K562 (cell line): ENCODE measurements around the gene CYS1. TPM values are rescaled to one million over a fixed set of nuclear protein-coding genes. Genes with fewer than 3 reads are reported as not detected.

Source experiments
- ATF7 ChIP-seq: fragments of 450-650 bp; IDR thresholded peaks from 2 replicates; pipeline ENCODE4 v1.7.1; 2014; ENCODE audit warnings: mild to moderate bottlenecking, moderate library complexity
- E2F3 ChIP-seq: fragments of 250-450 bp; sonication (Bioruptor Pico); IDR thresholded peaks from 2 replicates; pipeline ENCODE4 v1.4.0; 2020; ENCODE audit warnings: mild to moderate bottlenecking
- GABPB1 ChIP-seq: sonication (generic); formaldehyde crosslinking; IDR thresholded peaks from 2 replicates; pipeline ENCODE4 v1.8.0; 2022; ENCODE audit warnings: mild to moderate bottlenecking, missing genetic modification reagents
- GATAD2A ChIP-seq: fragments of 450-650 bp; IDR thresholded peaks from 2 replicates; pipeline ENCODE4 v1.6.1; 2017
- HDAC2 ChIP-seq: fragments of 450-650 bp; IDR thresholded peaks from 2 replicates; pipeline ENCODE4 v1.6.1; 2016; ENCODE audit warnings: mild to moderate bottlenecking
- JUND ChIP-seq, 2 experiments: IDR thresholded peaks; 2 replicates in 1 of 2; 3 replicates in 1 of 2; pipeline ENCODE4 v1.6.1; 2011; ENCODE audit warnings: borderline replicate concordance in 2 of 2, low read depth in 2 of 2, low read length in 2 of 2, improper control_type of control experiment in 1 of 2, missing biosample characterization in 1 of 2, missing genetic modification characterization in 1 of 2, missing genetic modification reagents in 1 of 2
- KLF1 ChIP-seq: fragments of 450-650 bp; IDR thresholded peaks from 2 replicates; pipeline ENCODE4 v1.6.1; 2016; ENCODE audit warnings: missing genetic modification characterization, missing compliant biosample characterization
- L3MBTL2 ChIP-seq: fragments of 450-650 bp; IDR thresholded peaks from 2 replicates; pipeline ENCODE4 v1.6.1; 2016; ENCODE audit warnings: mild to moderate bottlenecking, moderate library complexity
- MYNN ChIP-seq, 2 experiments: sonication (generic); formaldehyde crosslinking in 1 of 2; IDR thresholded peaks; 2 replicates each; pipeline versions ENCODE4 v1.5.0 to v1.6.1; 2016 to 2020; ENCODE audit warnings: antibody characterized with exemption in 1 of 2, missing genetic modification reagents in 1 of 2
- RERE ChIP-seq: sonication (generic); formaldehyde crosslinking; IDR thresholded peaks from 2 replicates; pipeline ENCODE4 v1.8.0; 2023; ENCODE audit warnings: missing genetic modification reagents, mild to moderate bottlenecking, borderline replicate concordance
- SMAD4 ChIP-seq: fragments of 250-450 bp; sonication (Bioruptor Pico); conservative IDR thresholded peaks from 2 replicates; pipeline ENCODE4 v1.8.0; 2021; ENCODE audit warnings: inconsistent platforms, mild to moderate bottlenecking, moderate library complexity
- SOX6 ChIP-seq: fragments of 450-650 bp; IDR thresholded peaks from 2 replicates; pipeline ENCODE4 v1.6.1; 2014; ENCODE audit warnings: mild to moderate bottlenecking
- TAF1 ChIP-seq: IDR thresholded peaks from 2 replicates; pipeline ENCODE4 v1.6.1; 2011; ENCODE audit warnings: mild to moderate bottlenecking, low read length, moderate library complexity; ENCODE audit not compliant: insufficient read depth, control insufficient read depth, severe bottlenecking; ENCODE audit errors: extremely low read depth
- TAL1 ChIP-seq: fragments of 450-650 bp; IDR thresholded peaks from 2 replicates; pipeline ENCODE4 v1.6.1; 2016; ENCODE audit warnings: mild to moderate bottlenecking
- TBL1XR1 ChIP-seq, 2 experiments: IDR thresholded peaks; 2 replicates each; pipeline ENCODE4 v1.6.1; 2012; ENCODE audit warnings: improper control_type of control experiment in 2 of 2, low read length in 2 of 2, mild to moderate bottlenecking in 1 of 2
- TCF7L2 ChIP-seq: fragments of 150-350 bp; IDR thresholded peaks from 2 replicates; pipeline ENCODE4 v1.6.1; 2016; ENCODE audit warnings: low read depth, mild to moderate bottlenecking, low read length, moderate library complexity
- TFAP4 ChIP-seq: sonication (generic); formaldehyde crosslinking; IDR thresholded peaks from 2 replicates; pipeline ENCODE4 v1.8.0; 2022; ENCODE audit warnings: missing genetic modification reagents, mild to moderate bottlenecking, moderate library complexity, borderline replicate concordance
- ZFX ChIP-seq: sonication (generic); formaldehyde crosslinking; IDR thresholded peaks from 2 replicates; pipeline ENCODE4 v1.8.0; 2022; ENCODE audit warnings: mild to moderate bottlenecking, missing genetic modification reagents, moderate library complexity
- ZNF766 ChIP-seq: fragments of 200-800 bp; sonication (Bioruptor generic); conservative IDR thresholded peaks from 2 replicates; pipeline ENCODE4 v1.6.1; 2016; ENCODE audit warnings: missing genetic modification characterization, missing compliant biosample characterization
- polyA plus RNA-seq, 8 experiments: library from polyadenylated mRNA; depleted of rRNA in 4 of 8; stranded (reverse) in 5 of 8; unstranded in 3 of 8; fragments of >200 nt; fragmentation: Nextera tagmentation in 2 of 8; fragmentation: Illumina TruSeq in 1 of 8; extraction: Ambion mirVana in 2 of 8; extraction: Trizol in 1 of 8; gene quantifications; 2 replicates each; pipeline versions ENCODE4 v1.2.1 to v1.2.3, GENCODE V29; 2011 to 2014; ENCODE audit warnings: inconsistent platforms in 1 of 8, missing spikeins in 1 of 8
- total RNA-seq, 7 experiments: library from RNA; depleted of rRNA in 6 of 7; stranded (reverse); fragments of >200 nt in 6 of 7; fragmentation: Illumina TruSeq in 2 of 7; extraction: Trizol in 2 of 7; gene quantifications; 2 replicates each; pipeline versions ENCODE4 v1.2.1 to v1.2.3, GENCODE V29; 2011 to 2021; ENCODE audit warnings: low replicate concordance in 1 of 7
- TF ChIP-seq, protein P1 (sequence below): sonication (generic); formaldehyde crosslinking; IDR thresholded peaks from 2 replicates; pipeline ENCODE4 v1.9.0; 2022; ENCODE audit warnings: mild to moderate bottlenecking, missing genetic modification reagents

CYS1 gene
- total and polyA plus RNA-seq, 9 of the 15 experiments (the other 6 are each of a cell fraction or from before 2014, with no cell fraction given), result 0.11 to 0.13 TPM; not detected in 7

DNA sequence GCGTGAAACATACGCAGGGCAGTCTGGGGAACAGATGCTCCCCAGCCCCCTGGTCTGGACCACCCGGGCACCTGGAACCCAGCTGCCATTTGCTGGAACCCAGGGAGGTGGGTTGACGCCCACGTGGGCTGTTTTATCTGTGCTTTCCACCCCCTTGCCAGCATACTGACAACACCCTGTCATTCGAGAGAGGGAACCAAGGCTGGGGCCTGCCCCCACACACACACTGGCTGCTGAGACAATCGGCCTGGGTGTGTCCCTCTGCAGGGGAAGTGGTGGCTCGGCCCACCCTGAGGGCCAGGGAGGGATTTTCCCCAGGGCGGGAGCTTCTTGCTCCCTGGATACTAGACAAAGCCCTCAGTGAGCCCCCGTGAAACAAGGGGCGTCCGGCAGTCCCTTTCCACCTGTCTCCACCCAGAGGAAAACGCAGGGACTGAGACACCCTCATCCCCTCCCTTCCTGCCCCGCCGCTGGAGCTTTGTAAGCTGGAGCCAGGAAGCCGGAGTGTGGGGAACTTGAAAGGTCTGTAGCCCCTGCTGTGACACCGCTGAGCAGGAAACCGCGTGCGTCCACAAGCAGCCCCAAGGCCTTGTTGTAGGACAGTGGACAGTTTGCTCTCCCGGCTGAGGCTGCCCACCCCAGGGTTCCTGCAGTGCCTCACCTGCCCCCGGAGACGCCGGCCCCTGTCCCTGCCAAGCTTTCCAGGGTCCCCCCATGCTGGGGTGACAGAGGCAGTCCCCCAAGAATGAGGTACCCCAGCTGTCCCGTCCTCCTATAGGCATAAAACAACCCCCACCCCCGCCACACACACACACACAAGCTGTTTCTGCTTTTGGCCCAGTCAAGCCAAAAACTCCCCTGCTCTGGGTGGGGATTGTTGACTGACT, 51.0 kb downstream of the CYS1 start (continued):
- TF ChIP-seq HDAC2 (0 out of 2 replicates have a peak, but pooled peaks have one; percentile 22), SOX6 (peak; percentile 66; the same call in 1 of the 2 replicates), E2F3 (no peak), TBL1XR1 (IDR thresholded peaks at IDR 0.05; ENCODE audit: low read length in 2 of 2) (peak in 1 of 2 experiments; percentile 36; a peak in 1 of 4 replicates), L3MBTL2 (peak; percentile 72), TFAP4 (peak; percentile 75; the same call in 1 of the 2 replicates), GATAD2A (0 out of 2 replicates have a peak, but pooled peaks have one; percentile 58), ATF7 (peak; percentile 67; the same call in 1 of the 2 replicates), ZNF766 (CRISPR knock-in tag) (0 out of 2 replicates have a peak, but pooled peaks have one; percentile 7), JUND (IDR thresholded peaks at IDR 0.05; ENCODE audit: borderline replicate concordance, low read depth, low read length) (peak; percentile 65; the same call in 1 of the 2 replicates), JUND (tag; IDR thresholded peaks at IDR 0.05; ENCODE audit: borderline replicate concordance, low read depth, low read length) (peak; percentile 28; the same call in 1 of the 3 replicates), TCF7L2 (no peak), TAF1 (peak; percentile 69), TAL1 (peak; percentile 36; the same call in 1 of the 2 replicates), RERE (CRISPR knock-in tag) (no peak), MYNN (IDR thresholded peaks at IDR 0.05) (peak; percentile 88), MYNN (CRISPR knock-in tag; IDR thresholded peaks at IDR 0.05) (no peak), GABPB1 (CRISPR knock-in tag) (0 out of 2 replicates have a peak, but pooled peaks have one; percentile 1), SMAD4 (CRISPR knock-in tag) (0 out of 2 replicates have a peak, but pooled peaks have one; percentile 65), KLF1 (tag) (peak; percentile 65), ZFX (CRISPR knock-in tag) (peak; percentile 76)
- TF ChIP-seq, protein P1, sequence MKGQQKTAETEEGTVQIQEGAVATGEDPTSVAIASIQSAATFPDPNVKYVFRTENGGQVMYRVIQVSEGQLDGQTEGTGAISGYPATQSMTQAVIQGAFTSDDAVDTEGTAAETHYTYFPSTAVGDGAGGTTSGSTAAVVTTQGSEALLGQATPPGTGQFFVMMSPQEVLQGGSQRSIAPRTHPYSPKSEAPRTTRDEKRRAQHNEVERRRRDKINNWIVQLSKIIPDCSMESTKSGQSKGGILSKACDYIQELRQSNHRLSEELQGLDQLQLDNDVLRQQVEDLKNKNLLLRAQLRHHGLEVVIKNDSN (CRISPR knock-in tag), result peak; percentile 71
